Frontal cortex (tissue), 4 donors: ENCODE measurements around the gene TM9SF3. TPM values are rescaled to one million over a fixed set of nuclear protein-coding genes. Genes with fewer than 3 reads are reported as not detected.

Source experiments
- DNase-seq, 2 donors: peaks; one replicate each; pipeline ENCODE4 v3.0.0; 2012; ENCODE audit warnings: low spot score in 2 of 2
- FAIRE-seq: peaks from 2 replicates; lab custom pipeline; 2012; peaks lifted over from hg19 to GRCh38; lab: Jason Lieb, UNC
- small RNA-seq: library from RNA; depleted of rRNA; stranded (forward); fragments of <200 nt; gene quantifications from one replicate; pipeline ENCODE3, GENCODE V24; 2014
- total RNA-seq: library from RNA; depleted of rRNA; stranded (reverse); fragments of >200 nt; gene quantifications from one replicate; pipeline ENCODE4 v1.2.3, GENCODE V29; 2014
- donor health status: control.
- donor health status: control.
- donor health status: control.

TM9SF3 gene
- total RNA-seq, 1 donor from 2014 or later: 130 TPM

DNA sequence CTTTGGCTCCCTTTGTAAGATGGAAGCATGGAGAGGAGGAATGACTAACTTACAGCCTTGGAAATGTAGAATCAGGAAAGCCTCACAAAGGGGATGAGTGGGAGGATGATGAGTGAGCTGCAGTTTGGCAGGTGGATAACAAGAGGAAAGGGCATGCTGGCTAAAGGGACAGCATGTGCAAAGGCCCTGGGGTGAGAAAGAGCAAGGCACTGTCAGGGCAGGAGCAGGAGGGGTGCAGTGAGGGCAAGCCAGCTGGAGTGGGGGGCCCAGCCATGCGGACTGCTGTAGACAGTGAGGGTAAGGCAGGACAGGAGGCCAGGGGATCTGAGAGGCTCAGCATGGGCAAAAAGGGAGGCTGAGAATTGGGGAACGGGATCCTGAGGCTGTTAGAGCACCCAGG is 93.6 kb downstream of the TM9SF3 start:
- FAIRE-seq: no peak
- no peak for DNase-seq

DNA sequence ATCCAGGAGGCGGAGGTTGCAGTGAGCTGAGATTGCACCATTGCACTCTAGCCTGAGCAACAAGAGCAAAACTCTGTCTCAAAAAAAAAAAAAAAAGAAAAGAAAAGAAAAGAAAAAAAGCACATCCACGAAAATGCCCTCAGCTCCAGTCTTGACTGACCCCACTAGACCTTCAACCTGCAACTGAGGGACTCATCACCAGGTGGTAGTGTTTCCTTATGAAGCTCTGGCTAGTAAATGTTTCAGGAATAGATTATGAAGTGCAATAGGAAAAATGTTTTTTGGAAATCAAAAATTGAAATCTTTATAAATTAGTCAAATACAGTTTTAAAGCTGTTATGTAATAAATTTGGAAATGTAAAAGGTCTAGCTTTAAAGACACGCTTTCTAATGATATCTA is 95.5 kb downstream of the TM9SF3 start:
- FAIRE-seq (no peak), DNase-seq (no peak)

DNA sequence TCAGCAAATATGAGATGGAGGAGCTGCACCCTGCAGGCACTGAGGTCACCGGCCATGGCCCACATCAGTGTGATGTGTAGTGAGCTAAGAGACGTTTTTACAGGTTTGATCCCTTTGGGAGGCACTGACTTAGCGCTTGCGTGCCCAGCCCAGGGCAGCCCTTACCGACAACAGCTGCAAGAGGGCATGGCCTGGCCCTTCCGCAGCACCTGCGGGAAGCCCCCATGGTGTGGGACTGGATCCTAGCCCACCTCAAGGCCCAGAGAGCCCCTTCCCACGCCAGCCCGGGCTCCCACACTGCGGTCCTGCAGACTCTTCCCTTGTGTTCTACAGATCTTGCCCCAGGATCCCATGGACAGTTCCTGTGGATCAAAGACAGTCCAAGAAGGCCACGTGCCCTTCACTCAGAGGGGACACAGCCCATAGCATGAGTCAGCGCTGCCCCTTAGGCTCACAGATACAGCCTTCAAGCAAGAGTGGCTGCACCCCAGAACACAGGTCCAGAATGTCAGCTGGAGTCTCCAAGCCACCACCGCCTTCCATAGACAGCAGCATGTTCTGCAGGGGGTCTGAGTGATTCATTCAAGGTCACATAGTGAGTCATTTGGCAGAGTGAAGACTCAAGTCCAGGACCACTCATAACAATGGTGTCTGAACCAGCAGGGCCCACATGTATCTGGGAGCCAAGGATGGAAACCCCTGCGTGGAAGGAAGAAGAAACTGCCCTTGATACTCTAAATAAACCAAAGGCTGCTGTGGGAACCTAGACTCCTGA is 98.5 kb downstream of the TM9SF3 start:
- FAIRE-seq: no peak
- DNase-seq: no peak

DNA sequence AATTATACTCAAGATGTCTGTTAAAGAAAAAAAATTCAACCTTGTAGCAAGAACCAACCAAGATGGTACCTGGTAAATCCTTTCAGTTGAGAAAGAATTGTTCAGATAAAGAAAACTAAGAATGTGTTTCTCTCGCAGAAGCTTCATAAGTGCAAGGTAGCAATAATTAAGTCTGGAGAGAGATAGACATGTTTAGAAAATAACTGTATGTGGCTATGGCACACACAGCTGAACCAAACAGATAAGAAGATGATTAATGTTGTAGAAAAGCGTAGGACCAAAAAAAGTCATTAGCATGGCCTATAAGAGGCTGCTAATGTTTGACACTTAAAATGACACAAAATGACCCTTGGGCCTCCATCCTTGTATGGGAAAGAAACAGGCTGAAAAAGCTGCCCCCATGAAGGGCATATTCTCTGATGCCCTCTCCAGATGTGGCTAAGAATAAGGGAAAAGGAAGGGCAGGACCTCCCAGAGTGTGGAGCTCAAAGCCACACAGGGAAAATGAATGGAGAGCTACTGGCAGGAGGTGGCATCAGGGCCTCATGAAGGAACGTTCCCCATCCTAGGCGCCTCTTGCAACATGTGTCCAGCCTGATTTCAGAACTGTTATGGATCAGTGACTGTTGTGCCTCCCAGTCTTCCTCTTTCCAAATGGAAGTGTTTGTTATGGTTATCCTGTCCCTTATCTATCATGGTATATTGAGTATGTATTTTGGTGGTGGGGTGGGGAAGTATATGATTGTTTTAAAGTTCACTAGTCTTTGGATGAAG is 103.8 kb downstream of the TM9SF3 start:
- DNase-seq: no peak
- FAIRE-seq: no peak

DNA sequence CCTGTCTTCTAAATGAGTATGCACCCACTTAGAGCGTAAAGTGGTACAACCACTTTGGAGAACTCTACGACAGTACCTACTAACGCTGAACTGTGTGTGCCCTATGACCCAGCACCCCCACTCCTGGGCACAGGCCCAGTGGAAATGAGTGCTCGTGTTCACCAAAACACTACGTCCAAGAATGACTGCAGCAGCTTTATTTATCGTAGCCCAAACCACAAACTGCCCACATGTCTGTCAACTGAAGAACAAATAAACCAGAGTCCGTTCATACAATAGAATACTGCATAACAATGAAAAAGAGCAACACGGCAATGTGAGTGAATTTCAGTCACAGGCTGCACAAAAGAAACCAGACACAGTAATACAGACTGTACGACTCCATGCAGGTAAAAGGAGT is 108.5 kb downstream of the TM9SF3 start:
- FAIRE-seq (no peak), DNase-seq (no peak)

DNA sequence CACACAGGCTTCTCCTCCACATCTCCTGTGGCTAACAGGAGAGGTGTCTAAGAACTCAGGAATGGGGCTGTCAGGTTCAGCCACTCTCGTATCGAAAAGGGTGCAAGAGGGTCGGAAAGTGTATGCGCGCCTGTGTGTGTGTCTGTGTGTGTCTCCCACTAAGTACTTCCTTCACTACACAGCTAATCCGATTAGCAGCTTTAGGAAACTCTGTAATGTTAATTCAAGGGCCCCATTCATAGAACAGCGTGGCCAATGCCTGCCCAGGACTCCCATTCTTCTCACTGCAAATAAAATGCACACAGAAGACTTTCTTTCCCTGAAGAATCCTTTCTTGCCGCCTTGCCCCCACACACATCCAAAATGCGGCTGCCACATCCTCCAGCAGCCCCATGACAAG is 112.9 kb downstream of the TM9SF3 start:
- no peak for FAIRE-seq
- no peak for DNase-seq

DNA sequence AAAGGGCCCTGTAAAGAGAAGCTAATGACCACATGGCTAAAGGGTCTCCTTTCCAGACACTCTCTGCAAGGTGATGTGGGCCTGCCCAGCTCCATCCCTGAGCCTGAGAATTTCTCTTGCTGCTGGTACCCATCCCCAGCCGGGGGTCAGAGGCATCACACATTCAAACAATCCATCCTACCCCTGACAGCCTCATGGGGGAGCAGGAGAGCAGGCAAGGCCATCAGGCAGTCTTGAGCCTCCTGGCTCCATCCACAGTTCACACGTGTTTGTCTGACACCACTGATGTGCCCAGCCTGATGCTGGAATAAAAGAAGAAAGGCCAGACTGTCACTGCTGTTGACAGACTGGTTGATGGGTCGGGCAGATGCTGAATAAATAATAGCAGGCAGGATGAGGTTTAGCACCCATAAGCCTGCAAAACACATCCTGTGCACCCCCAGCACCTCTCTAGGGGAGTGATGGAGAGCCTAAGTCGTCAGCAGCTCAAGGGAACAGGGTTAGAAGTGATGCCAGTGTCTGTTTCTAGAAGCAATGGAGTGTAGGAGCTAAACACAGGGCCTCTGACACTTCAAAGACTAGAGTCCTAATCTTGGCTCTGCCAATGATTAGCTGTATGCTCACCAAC is 116.6 kb downstream of the TM9SF3 start:
- DNase-seq (peak; percentile 41 to 51), FAIRE-seq (no peak)

DNA sequence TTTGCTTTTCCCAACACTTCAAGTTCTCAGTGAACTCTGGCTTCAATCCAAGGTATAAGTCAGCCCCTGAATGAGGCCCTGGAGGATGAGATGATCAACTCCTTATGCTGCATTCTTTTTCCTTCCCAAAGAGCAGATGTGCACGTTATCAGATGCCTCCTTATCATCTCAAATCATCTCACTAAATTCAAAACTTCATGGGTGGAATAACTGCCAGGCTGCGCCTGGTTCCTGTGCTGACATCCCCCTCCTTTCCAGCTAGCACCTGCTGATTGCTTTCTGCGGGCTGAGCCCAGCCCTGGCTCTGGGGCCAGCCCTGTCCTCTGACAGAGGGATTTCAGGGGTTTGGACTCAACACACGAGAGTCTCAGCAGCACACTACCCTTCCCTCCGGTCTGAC is 118.0 kb downstream of the TM9SF3 start:
- FAIRE-seq (no peak), DNase-seq (no peak)

Small RNA genes lying within 50 kb of the gene (small RNA-seq; reads per million reads assigned to genes)
- gene RNA5SP324: not detected

Other genes with a start within 250 kb of the TM9SF3 start
- not detected for gene OPALIN, start 228.0 kb downstream of the TM9SF3 start, total RNA-seq
- gene TLL2, start 73.1 kb downstream of the TM9SF3 start, total RNA-seq: 0.82 TPM
- gene PIK3AP1, start 133.5 kb upstream of the TM9SF3 start, total RNA-seq: 4.5 TPM
- 52.2 TPM for gene LCOR, start 245.3 kb upstream of the TM9SF3 start, total RNA-seq